ENCODE measurements around the gene PYY. TPM values are rescaled to one million over a fixed set of nuclear protein-coding genes. Genes with fewer than 3 reads are reported as not detected.

Gene PYY
- polyA plus RNA-seq, 3 donors: not detected

DNA sequence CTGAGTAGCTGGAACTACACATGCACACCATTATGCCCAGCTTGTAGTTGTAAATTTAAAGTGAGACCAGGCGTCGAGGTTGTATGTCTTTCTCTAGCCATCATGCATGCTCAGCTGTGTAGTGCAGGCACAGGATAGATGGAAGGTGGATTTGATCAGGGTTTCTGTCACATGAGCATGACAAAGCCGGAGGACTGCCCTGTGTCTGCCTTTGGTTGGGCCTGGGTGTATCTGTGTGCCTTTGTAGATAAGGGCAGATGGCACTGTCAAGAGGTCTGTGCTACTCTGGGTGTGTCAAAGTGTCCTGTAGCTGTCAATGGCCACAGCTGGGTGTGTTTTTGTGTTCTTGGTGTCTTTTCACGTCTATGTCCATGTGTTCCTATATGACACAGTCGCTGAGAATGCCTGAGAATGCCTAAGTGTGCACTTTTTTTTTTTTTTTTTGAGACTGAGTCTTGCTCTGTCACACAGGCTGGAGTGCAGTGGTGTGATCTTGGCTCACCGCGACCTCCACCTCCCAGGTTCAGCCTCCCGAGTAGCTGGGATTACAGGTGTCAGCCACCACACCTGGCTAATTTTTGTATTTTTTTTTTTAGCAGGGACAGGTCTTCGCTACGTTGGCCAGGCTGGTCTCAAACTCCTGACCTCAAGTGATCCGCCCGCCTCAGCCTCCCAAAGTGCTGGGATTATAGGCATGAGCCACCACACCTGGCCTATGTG is 46.6 kb upstream of the PYY start:
- Histone ChIP-seq H3K27me3 (ENCODE audit: control insufficient read depth in 2 of 2, insufficient read depth in 2 of 2, low read length in 2 of 2) (peaks cover 27 to 52% of the 10 kb centered on the region in 2 donors), H3K9ac (ENCODE audit: insufficient read depth, low read length, poor library complexity, severe bottlenecking) (no peak overlapping the region), H3K9me3 (replicated peaks in 1 of 2; ENCODE audit: control insufficient read depth in 1 of 2, insufficient read depth in 1 of 2, low read length in 2 of 2) (peaks cover 0 to 4% of the 10 kb centered on the region in 2 donors), H3K79me2 (ENCODE audit: insufficient read depth, low read length) (no peaks in the 10 kb centered on the region), H2AFZ (ENCODE audit: insufficient read depth, low read depth, low read length, poor library complexity, severe bottlenecking) (no peak overlapping the region), H3K36me3 (replicated peaks in 1 of 2; ENCODE audit: control insufficient read depth in 1 of 2, insufficient read depth in 2 of 2, low read length in 2 of 2) (no peaks in the 10 kb centered on the region), H3K27ac (ENCODE audit: low read depth in 1 of 2, low read length in 2 of 2) (no peak overlapping the region), H3K4me3 (replicated peaks in 1 of 3; ENCODE audit: low read depth in 2 of 3, low read length in 3 of 3) (no peak overlapping the region), H3K4me1 (ENCODE audit: control insufficient read depth in 1 of 2, insufficient read depth in 2 of 2, low read length in 2 of 2) (peaks cover 10 to 12% of the 10 kb centered on the region in 2 donors), H4K20me1 (ENCODE audit: insufficient read depth, low read length) (peaks cover 4% of the 10 kb centered on the region), H3K4me2 (replicated peaks; ENCODE audit: extremely low read depth, low read length, poor library complexity, severe bottlenecking) (no peak overlapping the region)
- Mint-ChIP-seq H3K27me3 (ENCODE audit: low read depth in 3 of 3) (peaks cover 51 to 56% (median 56%) of the 10 kb centered on the region in 3 donors), H3K36me3 (no peaks in the 10 kb centered on the region), H3K9me3 (peaks cover 0 to 10% (median 4%) of the 10 kb centered on the region in 7 donors), H3K4me1 (peaks cover 16% of the 10 kb centered on the region), H3K27ac (no peak overlapping the region), H3K4me3 (no peak overlapping the region)
- intact Hi-C loops (cut with micrococcal nuclease): no loop called here
- TF ChIP-seq, protein P1, sequence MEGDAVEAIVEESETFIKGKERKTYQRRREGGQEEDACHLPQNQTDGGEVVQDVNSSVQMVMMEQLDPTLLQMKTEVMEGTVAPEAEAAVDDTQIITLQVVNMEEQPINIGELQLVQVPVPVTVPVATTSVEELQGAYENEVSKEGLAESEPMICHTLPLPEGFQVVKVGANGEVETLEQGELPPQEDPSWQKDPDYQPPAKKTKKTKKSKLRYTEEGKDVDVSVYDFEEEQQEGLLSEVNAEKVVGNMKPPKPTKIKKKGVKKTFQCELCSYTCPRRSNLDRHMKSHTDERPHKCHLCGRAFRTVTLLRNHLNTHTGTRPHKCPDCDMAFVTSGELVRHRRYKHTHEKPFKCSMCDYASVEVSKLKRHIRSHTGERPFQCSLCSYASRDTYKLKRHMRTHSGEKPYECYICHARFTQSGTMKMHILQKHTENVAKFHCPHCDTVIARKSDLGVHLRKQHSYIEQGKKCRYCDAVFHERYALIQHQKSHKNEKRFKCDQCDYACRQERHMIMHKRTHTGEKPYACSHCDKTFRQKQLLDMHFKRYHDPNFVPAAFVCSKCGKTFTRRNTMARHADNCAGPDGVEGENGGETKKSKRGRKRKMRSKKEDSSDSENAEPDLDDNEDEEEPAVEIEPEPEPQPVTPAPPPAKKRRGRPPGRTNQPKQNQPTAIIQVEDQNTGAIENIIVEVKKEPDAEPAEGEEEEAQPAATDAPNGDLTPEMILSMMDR (IDR thresholded peaks at IDR 0.05): no peak
- no peak for DNase-seq
- 100% methylated on average over 6 of the region's 12 CpGs for WGBS (ENCODE audit: insufficient coverage)

DNA sequence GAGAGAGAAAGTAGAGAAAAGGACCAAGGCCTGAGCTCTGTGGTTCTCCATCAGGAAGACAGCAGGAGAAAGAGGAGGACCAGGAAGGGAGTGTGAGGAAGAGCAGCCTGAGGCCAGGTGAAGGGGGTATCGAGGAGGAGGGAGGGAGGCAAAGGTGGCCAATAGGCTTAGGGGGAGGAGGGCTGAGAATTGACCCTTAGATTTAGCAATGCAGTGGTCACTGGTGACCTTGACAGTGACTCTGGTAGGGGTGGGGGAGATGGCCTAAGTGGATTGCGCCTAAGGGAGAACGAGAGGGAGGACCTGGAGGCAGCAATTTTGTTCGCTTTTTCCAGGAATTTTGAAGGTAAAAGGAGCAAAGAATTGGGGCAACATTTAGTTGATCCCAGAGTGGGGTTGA is 45.3 kb upstream of the PYY start:
- intact Hi-C loops (cut with micrococcal nuclease): no loop called here
- Mint-ChIP-seq H3K4me3 (peak overlapping the region in 1 of 2 donors; percentile 40), H3K27ac (no peak overlapping the region), H3K9me3 (peaks cover 0 to 7% (median 0%) of the 10 kb centered on the region in 7 donors), H3K4me1 (peaks cover 9% of the 10 kb centered on the region), H3K36me3 (no peaks in the 10 kb centered on the region), H3K27me3 (ENCODE audit: low read depth in 3 of 3) (peaks cover 39 to 57% (median 56%) of the 10 kb centered on the region in 3 donors)
- no peaks in the 10 kb centered on the region for H4K20me1 ChIP-seq (ENCODE audit: insufficient read depth, low read length)
- H3K4me1 ChIP-seq (ENCODE audit: control insufficient read depth in 1 of 2, insufficient read depth in 2 of 2, low read length in 2 of 2): peaks cover 7% of the 10 kb centered on the region in 2 donors
- H3K79me2 ChIP-seq (ENCODE audit: insufficient read depth, low read length): no peaks in the 10 kb centered on the region
- H3K36me3 ChIP-seq (replicated peaks in 1 of 2; ENCODE audit: control insufficient read depth in 1 of 2, insufficient read depth in 2 of 2, low read length in 2 of 2): no peaks in the 10 kb centered on the region
- DNase-seq: no peak
- H3K9me3 ChIP-seq (replicated peaks in 1 of 2; ENCODE audit: control insufficient read depth in 1 of 2, insufficient read depth in 1 of 2, low read length in 2 of 2): peaks cover 0 to 7% of the 10 kb centered on the region in 2 donors
- H3K9ac ChIP-seq (ENCODE audit: insufficient read depth, low read length, poor library complexity, severe bottlenecking): no peak overlapping the region
- no peak overlapping the region for H3K27ac ChIP-seq (ENCODE audit: low read depth in 1 of 2, low read length in 2 of 2)
- H3K4me3 ChIP-seq (replicated peaks in 1 of 3; ENCODE audit: low read depth in 2 of 3, low read length in 3 of 3): no peak overlapping the region
- no peak overlapping the region for H2AFZ ChIP-seq (ENCODE audit: insufficient read depth, low read depth, low read length, poor library complexity, severe bottlenecking)
- 94% methylated on average over 4 of the region's 4 CpGs for WGBS (ENCODE audit: insufficient coverage)
- H3K4me2 ChIP-seq (replicated peaks; ENCODE audit: extremely low read depth, low read length, poor library complexity, severe bottlenecking): no peak overlapping the region
- H3K27me3 ChIP-seq (ENCODE audit: control insufficient read depth in 2 of 2, insufficient read depth in 2 of 2, low read length in 2 of 2): peaks cover 25 to 53% of the 10 kb centered on the region in 2 donors
- TF ChIP-seq, protein P1 (IDR thresholded peaks at IDR 0.05): no peak
